ENCODE data around the gene TESK2. TPM values are rescaled to one million over a fixed set of nuclear protein-coding genes. Genes with fewer than 3 reads are reported as not detected.

The TESK2 gene
- total and polyA plus RNA-seq, 11 donors = 0.50 to 4.7 (median 1.5) TPM

- Histone ChIP-seq H3K4me1 (peaks cover 0 to 17% (median 14%) of the 10 kb centered on the region in 12 donors), H3K27ac (no peak overlapping the region), H3K4me3 (no peak overlapping the region), H3K9me3 (no peaks in the 10 kb centered on the region), H3K36me3 (no peaks in the 10 kb centered on the region), H3K27me3 (no peaks in the 10 kb centered on the region)
- TF ChIP-seq POLR2A (IDR thresholded peaks at IDR 0.05) = no peak
- no peak for TF ChIP-seq CTCF (IDR thresholded peaks at IDR 0.05)
- intact Hi-C loops (cut with DNase I) = loop anchor here in 4 of 10 donors (2.0 to 10.0 kb wide), 4 partner anchors 500 to 574 kb away; partner anchors contain the start of genes BEST4 (in 2 of the 4), BTBD19 (in 1 of the 4), DYNLT4 (in 1 of the 4) and PLK3 (in 1 of the 4)
- ATAC-seq = no peak
- DNase-seq = no peak
- 84 to 91% (median 90%) methylated on average over 10 of the region's 10 CpGs for WGBS, 4 donors
Observed at GRCh38 chr1:45305231-45305630, 185.7 kb downstream of the TESK2 start.

- intact Hi-C loops (cut with DNase I) = loop anchor here in 8 of 10 donors (2.0 to 10.0 kb wide), 10 partner anchors 33 to 574 kb away; partner anchors contain the start of genes BEST4 (in 4 of the 8), RNU5D-1 (in 2 of the 8), BTBD19 (in 1 of the 8) and DYNLT4 (in 1 of the 8)
Observed at GRCh38 chr1:45304311-45305081, 186.5 kb downstream of the TESK2 start.

GRCh38 chr1:45303520-45304310, 187.2 kb downstream of the TESK2 start:
- intact Hi-C loops (cut with DNase I) = loop anchor here in 8 of 10 donors (1.0 to 10.0 kb wide), 14 partner anchors 34 to 573 kb away; partner anchors contain the start of genes BEST4 (in 4 of the 8), TESK2 (in 4 of the 8), MUTYH (in 3 of the 8) and TOE1 (in 3 of the 8)
- no peaks in the 10 kb centered on the region for H3K36me3 ChIP-seq
- peak; percentile 48 to 80 (median 66) for TF ChIP-seq CTCF (IDR thresholded peaks at IDR 0.05)
- TF ChIP-seq POLR2A (IDR thresholded peaks at IDR 0.05) = peak in 1 of 2 donors; percentile 49
- no peaks in the 10 kb centered on the region for H3K27me3 ChIP-seq
- whole genome bisulfite sequencing, 4 donors = 1 to 2% (median 1%) methylated on average over 45 to 68 of the region's 68 CpGs
- peak; percentile 98 to 99 (median 99) for DNase-seq
- ATAC-seq = peak; percentile 98
- peaks cover 0 to 17% (median 14%) of the 10 kb centered on the region in 12 donors for H3K4me1 ChIP-seq
- H3K4me3 ChIP-seq = peak overlapping the region; percentile 57 to 89 (median 71)
- no peaks in the 10 kb centered on the region for H3K9me3 ChIP-seq
- H3K27ac ChIP-seq = peak overlapping the region; percentile 76 to 98 (median 92)

More at GRCh38 chr1:45304311-45305081, 186.5 kb downstream of the TESK2 start:
- Histone ChIP-seq H3K27me3 (no peaks in the 10 kb centered on the region), H3K4me3 (peak overlapping the region; percentile 57 to 89 (median 71)), H3K36me3 (no peaks in the 10 kb centered on the region), H3K9me3 (no peaks in the 10 kb centered on the region), H3K4me1 (peaks cover 0 to 17% (median 14%) of the 10 kb centered on the region in 12 donors), H3K27ac (peak overlapping the region; percentile 76 to 98 (median 92))
- 42 to 54% (median 48%) methylated on average over 11 to 15 of the region's 15 CpGs for WGBS, 4 donors
- ATAC-seq (peak in 1 of 4 donors; percentile 3), DNase-seq (peak in 2 of 5 donors; percentile 36 to 39)
- TF ChIP-seq POLR2A (IDR thresholded peaks at IDR 0.05) (no peak), CTCF (IDR thresholded peaks at IDR 0.05) (no peak)

Data from heart left ventricle (tissue), 16 donors.